H54 (cell line): ENCODE results near the gene HSD17B2.
A peak's percentile ranks its signal among the peaks of the same experiment; 100 is the strongest.

Experiments used
- DNase-seq: peaks from one replicate; pipeline ENCODE4 v3.0.0; 2011; ENCODE audit warnings: low spot score, mixed read lengths; ENCODE audit not compliant: insufficient read length
- FAIRE-seq: peaks from 3 replicates; lab custom pipeline; 2011; peaks lifted over from hg19 to GRCh38; lab: Jason Lieb, UNC
- POLR2A ChIP-seq: IDR thresholded peaks from 2 replicates; pipeline ENCODE4 v1.6.1; 2011; ENCODE audit warnings: low read depth, mild to moderate bottlenecking, low read length

Gene HSD17B2

DNA sequence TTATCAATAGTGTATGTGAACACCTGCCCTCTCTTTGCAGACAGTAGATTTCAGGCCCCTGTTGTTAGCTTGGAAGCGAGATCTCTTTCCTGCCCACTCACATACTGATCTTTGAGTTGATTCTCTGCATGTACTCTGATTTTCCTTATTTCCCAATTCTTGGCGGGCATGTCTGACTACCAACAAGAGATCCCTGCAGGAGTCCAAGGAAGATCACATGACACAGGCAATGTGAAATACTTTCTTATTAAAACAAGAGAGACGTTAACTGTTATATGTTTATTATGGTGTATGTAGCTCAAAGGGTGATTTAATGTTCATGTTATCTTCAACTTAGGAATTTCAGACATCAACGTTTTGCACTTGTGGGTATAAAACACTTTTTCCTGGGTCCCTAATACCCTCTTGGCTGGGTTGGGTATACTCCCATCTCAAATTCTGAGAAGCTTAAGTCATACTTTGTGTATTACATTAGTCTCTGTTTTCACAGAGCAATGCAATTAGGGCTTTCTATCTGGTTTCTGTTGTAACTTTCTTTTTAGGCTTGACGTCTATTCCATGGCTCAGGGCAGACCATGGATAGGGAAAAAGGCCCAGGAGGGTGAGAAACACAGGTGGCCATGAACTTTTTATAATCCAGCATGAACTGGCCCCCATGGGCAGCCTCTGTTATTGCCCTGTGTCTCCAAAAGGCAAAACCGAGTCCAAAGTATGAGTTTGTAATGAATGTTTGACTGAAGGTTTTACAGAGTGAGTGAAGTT is 32.2 kb downstream of the HSD17B2 start:
- DNase-seq, result no peak
- TF ChIP-seq POLR2A, result no peak
- FAIRE-seq, result no peak

DNA sequence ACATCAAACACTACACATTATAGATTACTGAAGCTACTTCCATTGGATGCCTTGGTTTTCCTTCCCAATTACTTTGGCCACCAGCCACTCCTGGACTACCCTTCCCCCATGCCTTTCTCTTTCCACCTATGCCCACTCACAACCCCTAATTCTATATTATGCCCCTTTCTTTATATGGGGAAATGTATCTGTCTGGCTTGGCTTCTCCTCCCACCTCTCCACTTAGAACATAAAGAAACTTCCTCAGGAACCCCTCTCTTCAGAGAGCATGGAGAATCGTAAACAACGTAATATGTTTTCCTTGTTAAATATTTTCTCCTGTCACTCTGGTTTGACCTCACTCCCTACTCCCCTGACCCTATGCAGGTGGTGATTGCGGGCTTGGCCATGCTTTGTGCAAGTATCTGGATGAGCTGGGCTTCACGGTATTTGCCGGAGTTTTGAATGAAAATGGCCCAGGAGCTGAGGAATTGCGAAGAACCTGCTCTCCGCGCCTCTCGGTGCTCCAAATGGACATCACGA is 32.8 kb downstream of the HSD17B2 start:
- TF ChIP-seq POLR2A, result no peak
- FAIRE-seq (no peak), DNase-seq (no peak)

DNA sequence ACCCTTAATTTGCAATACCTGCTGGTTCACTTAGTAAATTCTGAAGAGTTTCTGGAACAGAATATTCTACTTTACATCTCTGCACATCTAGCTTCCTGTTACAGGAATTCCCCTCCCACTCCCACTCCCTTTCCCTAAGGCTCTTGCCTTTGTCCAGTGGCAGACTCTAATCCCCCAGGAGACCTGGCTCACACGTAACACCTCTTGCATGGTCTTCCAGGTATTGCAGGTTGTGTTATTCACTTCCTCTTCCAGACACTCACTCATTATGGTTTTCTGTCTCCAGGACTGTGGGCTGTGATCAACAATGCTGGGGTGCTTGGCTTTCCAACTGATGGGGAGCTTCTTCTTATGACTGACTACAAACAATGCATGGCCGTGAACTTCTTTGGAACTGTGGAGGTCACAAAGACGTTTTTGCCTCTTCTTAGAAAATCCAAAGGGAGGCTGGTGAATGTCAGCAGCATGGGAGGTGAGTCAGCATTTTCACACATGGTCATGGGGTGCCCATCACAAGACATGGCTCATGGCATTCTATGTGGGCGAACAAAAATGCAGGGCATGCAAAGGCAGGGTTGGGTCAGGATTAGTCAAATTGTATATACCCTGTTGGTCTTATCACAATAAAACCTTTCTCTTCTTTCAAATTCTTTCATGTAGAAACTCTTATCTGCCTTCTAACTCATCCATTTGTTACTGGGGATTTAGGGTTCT is 35.8 kb downstream of the HSD17B2 start:
- no peak for TF ChIP-seq POLR2A
- no peak for FAIRE-seq
- peak; percentile 21 for DNase-seq

DNA sequence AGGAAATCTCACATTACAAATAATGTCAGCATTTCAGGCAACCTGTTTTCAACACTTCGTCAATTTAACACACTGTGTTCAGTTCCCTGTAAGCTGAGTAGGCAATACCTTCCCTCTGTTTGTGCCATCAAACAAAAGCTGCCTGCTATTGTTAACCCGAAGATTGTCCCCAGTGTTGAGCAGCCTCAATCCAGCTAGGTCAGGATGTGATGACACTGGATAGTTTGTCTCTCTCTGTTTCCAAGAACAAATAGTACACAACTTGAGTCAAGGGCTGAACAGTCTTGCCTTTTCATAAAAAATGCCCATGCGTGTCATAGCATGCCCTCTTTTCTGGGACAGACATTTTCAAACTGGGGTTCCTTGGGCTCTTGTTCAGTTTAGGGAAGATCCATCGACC is 36.4 kb downstream of the HSD17B2 start:
- no peak for FAIRE-seq
- no peak for DNase-seq
- TF ChIP-seq POLR2A, result no peak

DNA sequence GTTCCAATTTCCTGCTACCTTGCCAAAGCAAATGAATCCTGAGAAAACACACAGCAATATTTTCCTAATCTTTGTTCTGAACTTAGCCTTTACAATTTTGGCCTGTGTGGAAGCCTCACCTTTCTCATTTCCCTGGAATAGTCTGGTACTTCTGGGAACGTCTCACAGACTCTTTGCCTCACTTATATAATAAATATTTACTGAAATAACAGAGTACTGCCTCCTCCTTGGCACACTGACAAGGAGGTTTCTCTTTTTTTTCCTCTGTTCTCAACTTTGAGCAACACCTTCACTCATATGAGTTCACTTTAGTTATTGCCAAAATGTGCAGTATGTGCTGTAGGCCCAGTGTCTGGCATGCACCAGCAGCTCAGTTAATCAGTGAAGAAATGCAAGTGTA is 37.3 kb downstream of the HSD17B2 start:
- no peak for TF ChIP-seq POLR2A
- FAIRE-seq, result no peak
- DNase-seq, result no peak

DNA sequence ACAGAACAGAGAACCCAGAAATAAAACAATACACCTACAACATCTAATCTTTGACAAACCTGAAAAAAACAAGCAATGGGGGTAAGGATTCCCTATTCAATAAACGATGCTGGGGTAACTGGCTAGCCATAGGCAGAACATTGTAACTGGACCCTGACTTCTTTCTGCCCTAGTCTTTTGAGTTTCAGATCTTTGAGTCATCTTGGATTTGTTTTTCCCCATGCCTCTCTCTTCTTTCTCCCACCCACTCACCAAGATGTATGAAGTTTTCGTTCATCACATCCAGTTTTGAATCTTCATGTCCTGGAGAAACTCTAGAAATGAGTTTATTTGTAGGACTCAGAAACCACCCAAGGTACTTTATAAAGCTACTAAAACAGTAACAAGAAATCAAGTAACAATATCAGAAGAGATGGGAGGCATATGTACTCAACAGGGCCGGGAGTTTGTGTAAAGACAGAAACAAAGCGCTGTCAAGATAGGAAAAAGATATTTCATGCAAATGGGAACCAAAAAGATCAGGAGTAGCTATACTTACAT is 39.0 kb downstream of the HSD17B2 start:
- DNase-seq (no peak), FAIRE-seq (no peak)
- TF ChIP-seq POLR2A, result no peak

DNA sequence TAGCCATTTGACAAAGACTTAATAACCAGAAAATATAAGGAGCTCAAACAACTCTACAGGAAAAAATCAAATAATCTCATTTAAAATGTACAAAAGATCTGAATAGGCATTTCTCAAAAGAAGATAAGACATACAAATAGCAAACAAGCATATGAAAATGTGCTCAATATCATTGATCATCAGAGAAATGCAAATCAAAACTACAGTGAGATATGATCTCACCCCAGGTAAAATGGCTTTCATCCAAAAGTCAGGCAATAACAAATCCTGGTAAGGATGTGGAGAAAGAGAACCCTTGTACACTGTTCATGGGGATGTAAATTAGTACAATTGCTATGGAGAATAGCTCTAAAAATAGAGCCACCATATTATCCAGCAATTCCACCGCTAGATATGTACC is 43.1 kb downstream of the HSD17B2 start:
- no peak for FAIRE-seq
- TF ChIP-seq POLR2A, result no peak
- DNase-seq, result no peak

DNA sequence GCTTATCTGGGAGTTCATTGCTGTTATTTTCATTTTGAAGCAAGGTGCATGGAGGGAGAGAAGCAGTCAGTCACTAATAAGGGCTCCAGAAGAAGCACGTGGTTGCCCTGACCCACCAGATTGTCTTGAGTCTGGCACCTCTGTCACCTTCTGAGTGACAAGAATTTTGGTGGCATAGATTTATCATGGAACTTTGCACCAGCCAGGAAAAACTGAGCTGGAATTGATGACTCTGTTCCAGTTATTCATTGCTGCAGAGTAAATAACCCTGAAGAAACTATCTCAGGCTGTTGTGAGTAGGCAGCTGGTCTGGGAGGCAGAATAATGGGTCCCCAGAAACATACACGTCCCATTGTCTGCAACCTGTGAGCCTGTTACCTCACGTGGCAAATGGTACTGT is 44.8 kb downstream of the HSD17B2 start:
- FAIRE-seq, result no peak
- no peak for DNase-seq
- no peak for TF ChIP-seq POLR2A

DNA sequence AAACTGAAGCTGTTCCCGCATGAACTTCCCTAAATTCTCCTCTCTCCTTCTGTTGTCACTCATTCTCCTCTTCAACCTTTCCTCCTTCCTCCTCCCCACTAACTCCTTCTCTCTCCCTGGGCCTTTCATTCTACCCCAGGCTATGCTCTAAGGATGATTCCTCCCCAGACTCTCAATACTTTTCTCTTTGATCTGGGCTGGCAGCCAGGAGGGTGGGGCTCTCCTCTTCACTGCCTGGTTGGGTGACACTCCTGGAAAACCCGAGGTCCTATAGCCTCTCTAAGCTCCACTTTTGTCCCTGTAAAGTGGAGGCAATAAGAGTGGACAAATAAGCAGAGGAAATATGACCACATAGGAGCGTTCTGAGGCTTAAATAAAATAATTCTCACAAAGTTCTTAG is 46.2 kb downstream of the HSD17B2 start:
- TF ChIP-seq POLR2A, result no peak
- DNase-seq (no peak), FAIRE-seq (no peak)

DNA sequence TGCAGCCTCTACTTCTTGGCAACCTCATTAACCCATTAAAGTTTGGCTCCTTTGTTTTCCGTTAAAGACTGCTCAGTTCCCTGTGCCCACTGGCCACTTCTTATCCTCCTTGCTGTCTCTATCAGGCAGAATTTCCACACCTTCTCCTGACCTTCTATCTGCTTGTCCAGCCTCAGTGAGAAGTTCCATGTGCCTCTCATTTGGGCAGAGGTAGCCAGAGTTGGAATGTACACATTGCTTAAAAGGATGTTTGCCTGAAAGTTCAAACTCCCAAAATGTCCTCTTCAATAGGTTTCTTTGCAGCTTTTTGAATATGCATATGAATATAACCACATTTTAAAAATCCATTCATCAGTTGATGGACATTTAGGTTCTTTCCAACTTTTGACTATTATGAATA is 47.0 kb downstream of the HSD17B2 start:
- no peak for FAIRE-seq
- no peak for DNase-seq
- no peak for TF ChIP-seq POLR2A

DNA sequence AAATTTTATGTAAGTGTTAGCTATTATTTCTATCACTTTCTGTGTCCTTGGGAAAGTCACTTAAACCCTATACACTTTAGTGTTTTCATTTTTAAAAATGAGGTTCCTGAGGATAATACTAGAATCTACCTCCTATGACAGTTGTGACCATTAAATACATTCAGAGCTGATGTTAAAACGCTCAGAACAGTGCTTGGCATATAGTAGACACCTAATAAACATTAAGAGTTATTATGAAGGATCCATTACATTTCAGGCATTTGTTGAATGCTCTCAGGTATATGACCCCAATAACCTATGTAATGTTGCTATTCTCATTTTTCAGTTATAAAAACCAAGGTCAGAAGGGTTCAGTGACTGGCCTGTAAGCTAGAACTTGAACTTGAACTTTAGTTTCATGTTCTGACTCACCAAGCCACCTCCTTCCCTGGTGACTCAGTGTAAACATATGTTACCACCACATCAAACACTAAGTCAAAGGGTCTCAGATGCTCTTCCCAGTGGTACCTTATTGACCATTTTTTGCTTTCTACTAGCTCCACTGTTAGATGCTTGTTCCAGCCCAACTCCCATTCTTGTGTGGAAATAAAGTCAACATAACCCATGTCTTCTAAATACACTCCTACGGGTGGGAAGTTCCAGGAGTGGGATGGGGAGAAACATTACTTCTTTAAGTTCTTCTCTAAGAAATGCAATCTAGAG is 47.6 kb downstream of the HSD17B2 start:
- no peak for FAIRE-seq
- DNase-seq, result peak; percentile 21
- TF ChIP-seq POLR2A, result no peak

DNA sequence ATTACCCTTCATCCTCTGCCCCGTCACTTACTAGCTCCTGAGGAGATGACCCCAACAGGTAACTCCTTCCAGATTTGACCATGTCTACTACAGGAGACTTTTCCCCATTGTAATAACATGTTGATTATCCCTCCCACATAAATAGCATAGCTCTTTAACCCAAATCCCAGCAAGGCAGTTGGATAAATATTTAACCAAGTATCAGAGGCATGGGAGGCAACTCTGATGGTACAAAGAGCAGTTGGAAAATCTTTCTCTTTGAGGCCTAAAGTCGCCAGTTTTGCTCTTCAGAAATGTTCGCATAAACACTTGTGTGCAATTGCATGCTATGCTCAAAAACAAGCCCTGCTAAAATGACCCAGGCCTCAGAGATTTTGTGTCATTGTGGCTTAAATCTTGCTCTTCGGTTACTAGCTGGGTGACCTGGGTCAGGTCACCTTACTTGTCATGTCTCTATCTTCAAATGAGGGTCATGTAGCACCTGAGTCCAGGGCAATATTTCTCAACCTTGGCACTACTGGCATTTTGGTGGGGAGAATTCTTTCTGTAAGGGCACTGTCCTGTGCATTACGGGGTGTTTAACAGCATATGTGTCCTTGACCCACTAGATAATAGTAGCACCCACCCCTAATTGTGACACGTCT is 48.8 kb downstream of the HSD17B2 start:
- no peak for FAIRE-seq
- no peak for DNase-seq
- TF ChIP-seq POLR2A, result no peak

DNA sequence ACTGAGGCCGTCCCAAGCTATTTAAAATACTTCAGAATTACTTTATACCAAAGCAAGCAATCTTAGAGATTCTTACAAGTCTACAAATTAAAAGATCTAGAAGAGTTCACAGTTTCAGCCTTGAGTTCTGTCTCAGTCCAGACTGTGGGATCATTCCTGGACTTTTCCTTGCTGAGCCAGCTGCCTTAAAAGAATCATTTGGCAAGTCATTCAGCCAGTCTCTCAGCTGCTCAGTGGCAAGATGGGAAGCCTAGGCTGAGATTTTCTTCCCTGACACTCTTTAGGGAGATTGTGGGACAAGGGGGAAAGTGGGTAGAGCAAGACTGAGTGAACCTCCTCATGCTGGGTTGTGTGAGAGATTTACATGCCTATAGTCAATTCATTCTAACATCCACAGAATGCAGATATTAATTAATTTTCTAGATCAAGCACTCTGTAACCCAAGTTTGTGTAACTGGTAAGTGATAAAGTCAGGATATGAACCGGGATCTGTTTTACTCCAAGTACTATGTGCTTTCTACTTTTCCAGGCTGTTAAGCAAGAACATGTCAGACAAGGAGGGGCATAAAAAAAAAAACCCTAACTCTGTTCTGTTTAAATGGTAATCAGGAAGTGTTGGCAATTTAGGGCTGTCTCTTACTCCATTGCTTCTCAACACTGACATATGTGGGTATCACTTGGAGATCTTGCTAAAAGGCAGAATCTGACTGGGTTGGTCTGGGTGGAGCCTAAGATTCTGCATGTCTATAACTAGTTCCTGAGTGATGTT is 50.1 kb downstream of the HSD17B2 start:
- TF ChIP-seq POLR2A, result no peak
- FAIRE-seq (no peak), DNase-seq (no peak)
